Measurements from ENCODE around the gene VAMP1. TPM values are rescaled to one million over a fixed set of nuclear protein-coding genes. Genes with fewer than 3 reads are reported as not detected.

Gene VAMP1
- total and polyA plus RNA-seq, 10 of the 15 experiments (the other 5 are each of a cell fraction or from before 2014, with no cell fraction given), result 4.8 to 123 (median 27.5) TPM

DNA sequence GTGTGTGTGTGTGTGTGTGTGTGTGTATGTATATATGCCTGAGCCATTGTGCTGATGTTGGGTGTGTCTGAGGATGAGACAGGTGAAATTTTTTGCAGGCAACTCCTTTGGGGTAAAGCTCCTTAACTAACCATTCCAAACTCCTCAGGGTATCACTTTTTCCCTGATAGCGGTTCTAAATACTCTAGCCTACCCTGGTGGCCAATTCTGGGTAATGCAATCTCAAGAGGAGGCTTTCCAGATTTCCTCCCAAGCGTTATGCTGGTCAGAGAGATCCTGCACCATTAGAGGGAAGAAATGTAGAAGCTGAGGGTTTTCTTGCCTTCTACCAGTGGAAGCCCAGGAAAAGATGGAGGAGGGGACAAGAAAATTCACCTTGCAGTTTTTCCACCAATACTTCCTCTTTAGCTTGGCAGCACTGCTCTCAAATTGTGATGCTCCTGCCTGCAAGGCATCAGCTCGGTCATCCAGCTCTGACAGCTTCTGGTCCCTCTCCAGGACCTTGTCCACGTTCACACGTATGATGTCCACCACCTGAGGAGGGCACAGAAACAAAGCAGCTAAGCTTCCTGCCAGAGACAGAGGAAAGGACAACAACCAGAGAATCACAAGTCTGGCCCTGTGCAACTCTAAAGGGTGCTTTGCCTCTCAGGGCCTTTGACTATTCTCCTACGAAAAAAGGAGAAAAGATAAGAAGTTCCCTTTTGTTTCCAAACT, 4.9 kb downstream of the VAMP1 start (continued):
- no peak for TF ChIP-seq USF1 (IDR thresholded peaks at IDR 0.05; ENCODE audit: borderline replicate concordance, extremely low read length, insufficient read depth, low read depth, low read length)
- TF ChIP-seq TAF1 (IDR thresholded peaks at IDR 0.05; ENCODE audit: borderline replicate concordance, low read depth, low read length), result no peak
- TF ChIP-seq KLF5 (IDR thresholded peaks at IDR 0.05; ENCODE audit: partially characterized antibody), result no peak
- TF ChIP-seq, protein P1, sequence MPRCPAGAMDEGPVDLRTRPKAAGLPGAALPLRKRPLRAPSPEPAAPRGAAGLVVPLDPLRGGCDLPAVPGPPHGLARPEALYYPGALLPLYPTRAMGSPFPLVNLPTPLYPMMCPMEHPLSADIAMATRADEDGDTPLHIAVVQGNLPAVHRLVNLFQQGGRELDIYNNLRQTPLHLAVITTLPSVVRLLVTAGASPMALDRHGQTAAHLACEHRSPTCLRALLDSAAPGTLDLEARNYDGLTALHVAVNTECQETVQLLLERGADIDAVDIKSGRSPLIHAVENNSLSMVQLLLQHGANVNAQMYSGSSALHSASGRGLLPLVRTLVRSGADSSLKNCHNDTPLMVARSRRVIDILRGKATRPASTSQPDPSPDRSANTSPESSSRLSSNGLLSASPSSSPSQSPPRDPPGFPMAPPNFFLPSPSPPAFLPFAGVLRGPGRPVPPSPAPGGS (IDR thresholded peaks at IDR 0.05; ENCODE audit: borderline replicate concordance, insufficient read depth, low read depth, low read length, poor library complexity, severe bottlenecking), result no peak
- TF ChIP-seq CREM (IDR thresholded peaks at IDR 0.05; ENCODE audit: low read depth), result no peak
- peak; percentile 17 to 60; a peak in 2 of 4 replicates for TF ChIP-seq IKZF2 (IDR thresholded peaks at IDR 0.05)
- TF ChIP-seq RAD21 (IDR thresholded peaks at IDR 0.05; ENCODE audit: insufficient read depth, low read depth, low read length), result peak; percentile 100
- TF ChIP-seq, protein P2, sequence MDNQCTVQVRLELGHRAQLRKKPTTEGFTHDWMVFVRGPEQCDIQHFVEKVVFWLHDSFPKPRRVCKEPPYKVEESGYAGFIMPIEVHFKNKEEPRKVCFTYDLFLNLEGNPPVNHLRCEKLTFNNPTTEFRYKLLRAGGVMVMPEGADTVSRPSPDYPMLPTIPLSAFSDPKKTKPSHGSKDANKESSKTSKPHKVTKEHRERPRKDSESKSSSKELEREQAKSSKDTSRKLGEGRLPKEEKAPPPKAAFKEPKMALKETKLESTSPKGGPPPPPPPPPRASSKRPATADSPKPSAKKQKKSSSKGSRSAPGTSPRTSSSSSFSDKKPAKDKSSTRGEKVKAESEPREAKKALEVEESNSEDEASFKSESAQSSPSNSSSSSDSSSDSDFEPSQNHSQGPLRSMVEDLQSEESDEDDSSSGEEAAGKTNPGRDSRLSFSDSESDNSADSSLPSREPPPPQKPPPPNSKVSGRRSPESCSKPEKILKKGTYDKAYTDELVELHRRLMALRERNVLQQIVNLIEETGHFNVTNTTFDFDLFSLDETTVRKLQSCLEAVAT (IDR thresholded peaks at IDR 0.05), result no peak
- peak; percentile 57 for TF ChIP-seq IKZF1 (conservative IDR thresholded peaks at IDR 0.05)
- TF ChIP-seq ZSCAN29 (IDR thresholded peaks at IDR 0.05), result no peak
- TF ChIP-seq RBBP5 (conservative IDR thresholded peaks at IDR 0.05), result no peak
- TF ChIP-seq HDGF (IDR thresholded peaks at IDR 0.05), result no peak
- peak; percentile 6; the same call in 1 of the 2 replicates for TF ChIP-seq ZNF207 (IDR thresholded peaks at IDR 0.05; ENCODE audit: borderline replicate concordance)
- no peak for TF ChIP-seq EP300 (IDR thresholded peaks at IDR 0.05; ENCODE audit: borderline replicate concordance in 1 of 2, control insufficient read depth in 1 of 2, low read depth in 2 of 2, low read length in 2 of 2)
- no peak for TF ChIP-seq RCOR1 (conservative IDR thresholded peaks at IDR 0.05; ENCODE audit: low read depth, low read length)
- TF ChIP-seq MEF2B (IDR thresholded peaks at IDR 0.05; ENCODE audit: partially characterized antibody, poor library complexity, severe bottlenecking), result no peak
- no peak for TF ChIP-seq SMAD1 (IDR thresholded peaks at IDR 0.05; ENCODE audit: low read depth, partially characterized antibody)
- TF ChIP-seq, protein P3, sequence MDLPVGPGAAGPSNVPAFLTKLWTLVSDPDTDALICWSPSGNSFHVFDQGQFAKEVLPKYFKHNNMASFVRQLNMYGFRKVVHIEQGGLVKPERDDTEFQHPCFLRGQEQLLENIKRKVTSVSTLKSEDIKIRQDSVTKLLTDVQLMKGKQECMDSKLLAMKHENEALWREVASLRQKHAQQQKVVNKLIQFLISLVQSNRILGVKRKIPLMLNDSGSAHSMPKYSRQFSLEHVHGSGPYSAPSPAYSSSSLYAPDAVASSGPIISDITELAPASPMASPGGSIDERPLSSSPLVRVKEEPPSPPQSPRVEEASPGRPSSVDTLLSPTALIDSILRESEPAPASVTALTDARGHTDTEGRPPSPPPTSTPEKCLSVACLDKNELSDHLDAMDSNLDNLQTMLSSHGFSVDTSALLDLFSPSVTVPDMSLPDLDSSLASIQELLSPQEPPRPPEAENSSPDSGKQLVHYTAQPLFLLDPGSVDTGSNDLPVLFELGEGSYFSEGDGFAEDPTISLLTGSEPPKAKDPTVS (IDR thresholded peaks at IDR 0.05; ENCODE audit: low read depth, low read length), result no peak
- no peak for TF ChIP-seq NFXL1 (IDR thresholded peaks at IDR 0.05; ENCODE audit: borderline replicate concordance)
- no peak for TF ChIP-seq NRF1 (conservative IDR thresholded peaks at IDR 0.05; ENCODE audit: low read depth, low read length)
- TF ChIP-seq EZH2 (IDR thresholded peaks at IDR 0.05; ENCODE audit: borderline replicate concordance, control insufficient read depth, low read depth, low read length), result no peak
- no peak for TF ChIP-seq CREB1 (IDR thresholded peaks at IDR 0.05; ENCODE audit: low read depth)
- TF ChIP-seq, protein P4, sequence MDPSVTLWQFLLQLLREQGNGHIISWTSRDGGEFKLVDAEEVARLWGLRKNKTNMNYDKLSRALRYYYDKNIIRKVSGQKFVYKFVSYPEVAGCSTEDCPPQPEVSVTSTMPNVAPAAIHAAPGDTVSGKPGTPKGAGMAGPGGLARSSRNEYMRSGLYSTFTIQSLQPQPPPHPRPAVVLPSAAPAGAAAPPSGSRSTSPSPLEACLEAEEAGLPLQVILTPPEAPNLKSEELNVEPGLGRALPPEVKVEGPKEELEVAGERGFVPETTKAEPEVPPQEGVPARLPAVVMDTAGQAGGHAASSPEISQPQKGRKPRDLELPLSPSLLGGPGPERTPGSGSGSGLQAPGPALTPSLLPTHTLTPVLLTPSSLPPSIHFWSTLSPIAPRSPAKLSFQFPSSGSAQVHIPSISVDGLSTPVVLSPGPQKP (IDR thresholded peaks at IDR 0.05; ENCODE audit: low read depth, low read length), result no peak
